ENCODE data around the gene CDR2. TPM values are rescaled to one million over a fixed set of nuclear protein-coding genes. Genes with fewer than 3 reads are reported as not detected.

The CDR2 gene
- total and polyA plus RNA-seq, 2 of the 13 experiments (the other 11 are each of a cell fraction or from before 2014, with no cell fraction given), result 59.0 to 78.9 TPM

DNA sequence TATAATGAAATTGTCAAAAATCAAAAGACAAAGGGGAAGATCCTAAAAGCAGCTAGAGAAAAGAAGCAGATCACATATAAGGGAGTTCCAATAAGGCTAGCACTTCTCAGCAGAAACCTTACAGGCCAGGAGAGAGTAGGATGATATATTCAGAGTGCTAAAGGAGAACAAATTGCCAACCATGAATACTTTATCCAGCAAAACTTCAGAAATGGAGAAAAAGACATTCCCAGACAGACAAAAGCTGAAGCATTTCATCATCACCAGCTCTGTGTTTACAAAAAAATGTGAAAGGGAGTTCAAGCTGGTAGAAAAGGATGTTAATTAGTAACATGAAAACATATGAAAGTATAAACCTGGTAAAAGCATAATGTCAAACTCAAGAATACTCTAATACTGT lies 37.4 kb downstream of the CDR2 start:
- in situ Hi-C loops (cut with HindIII; ENCODE audit: extremely low pct_ligation_motif_present, low pct_unique_long_range_greater_than_20kb) (loop anchor here (25.0 kb wide), 2 partner anchors 775 to 1175 kb away; partner anchors contain the start of genes DNAH3 and LDAF1), intact Hi-C loops (cut with micrococcal nuclease; ENCODE audit: unreplicated experiment) (no loop called here)
- Histone ChIP-seq H3K4me1 (ENCODE audit: insufficient read depth, low read length) (no peaks in the 10 kb centered on the region), H4K20me1 (ENCODE audit: insufficient read depth, low read length) (no peaks in the 10 kb centered on the region), H3K27me3 (ENCODE audit: control insufficient read depth in 1 of 2, insufficient read depth in 2 of 2, low read length in 2 of 2) (no peaks in the 10 kb centered on the region), H3K79me2 (ENCODE audit: insufficient read depth, low read length) (no peaks in the 10 kb centered on the region), H3K4me2 (ENCODE audit: low read depth, low read length) (no peak overlapping the region), H3K4me3 (replicated peaks in 1 of 3; ENCODE audit: insufficient read depth in 1 of 3, low read depth in 2 of 3, low read length in 3 of 3) (no peak overlapping the region), H2AFZ (ENCODE audit: low read length) (no peak overlapping the region), H3K27ac (ENCODE audit: extremely low read length, insufficient read depth, low read length) (no peak overlapping the region), H3K36me3 (replicated peaks in 1 of 2; ENCODE audit: control insufficient read depth in 1 of 2, insufficient read depth in 2 of 2, low read length in 2 of 2) (peaks cover 22 to 46% of the 10 kb centered on the region in 2 experiments), H3K9ac (ENCODE audit: insufficient read depth, low read depth, low read length) (no peak overlapping the region), H3K9me3 (ENCODE audit: low read length) (peaks cover 13% of the 10 kb centered on the region)
- DNase-seq (ENCODE audit: low spot score), result no peak
- ChIA-PET CTCF (ENCODE audit: low intra/inter-chr PET ratio, low total read pairs) (no interaction called here), POLR2A (interaction anchor here (1.0 to 1.2 kb wide), 3 partner anchors 9 to 38 kb away, joined by 3 to 4 read pairs (median 3); no protein-coding TSS in a partner anchor)
- FAIRE-seq, result no peak
- TSS peak; percentile 18 for BruUV-seq (replicated peaks)
- TF ChIP-seq NFRKB (IDR thresholded peaks at IDR 0.05) (no peak), PHF5A (CRISPR knock-in tag; IDR thresholded peaks at IDR 0.05; ENCODE audit: low read depth, unreplicated experiment) (no peak), RARA (CRISPR knock-in tag; IDR thresholded peaks at IDR 0.05) (no peak), PAF1 (CRISPR knock-in tag; IDR thresholded peaks at IDR 0.05) (no peak), DNMT3B (CRISPR knock-in tag; conservative IDR thresholded peaks at IDR 0.05) (no peak), CEBPG (CRISPR knock-in tag; IDR thresholded peaks at IDR 0.05) (0 out of 2 replicates have a peak, but pooled peaks have one; percentile 30), ZNF136 (CRISPR knock-in tag; IDR thresholded peaks at IDR 0.05; ENCODE audit: low read depth) (peak; percentile 99)
- TF ChIP-seq, protein P1, sequence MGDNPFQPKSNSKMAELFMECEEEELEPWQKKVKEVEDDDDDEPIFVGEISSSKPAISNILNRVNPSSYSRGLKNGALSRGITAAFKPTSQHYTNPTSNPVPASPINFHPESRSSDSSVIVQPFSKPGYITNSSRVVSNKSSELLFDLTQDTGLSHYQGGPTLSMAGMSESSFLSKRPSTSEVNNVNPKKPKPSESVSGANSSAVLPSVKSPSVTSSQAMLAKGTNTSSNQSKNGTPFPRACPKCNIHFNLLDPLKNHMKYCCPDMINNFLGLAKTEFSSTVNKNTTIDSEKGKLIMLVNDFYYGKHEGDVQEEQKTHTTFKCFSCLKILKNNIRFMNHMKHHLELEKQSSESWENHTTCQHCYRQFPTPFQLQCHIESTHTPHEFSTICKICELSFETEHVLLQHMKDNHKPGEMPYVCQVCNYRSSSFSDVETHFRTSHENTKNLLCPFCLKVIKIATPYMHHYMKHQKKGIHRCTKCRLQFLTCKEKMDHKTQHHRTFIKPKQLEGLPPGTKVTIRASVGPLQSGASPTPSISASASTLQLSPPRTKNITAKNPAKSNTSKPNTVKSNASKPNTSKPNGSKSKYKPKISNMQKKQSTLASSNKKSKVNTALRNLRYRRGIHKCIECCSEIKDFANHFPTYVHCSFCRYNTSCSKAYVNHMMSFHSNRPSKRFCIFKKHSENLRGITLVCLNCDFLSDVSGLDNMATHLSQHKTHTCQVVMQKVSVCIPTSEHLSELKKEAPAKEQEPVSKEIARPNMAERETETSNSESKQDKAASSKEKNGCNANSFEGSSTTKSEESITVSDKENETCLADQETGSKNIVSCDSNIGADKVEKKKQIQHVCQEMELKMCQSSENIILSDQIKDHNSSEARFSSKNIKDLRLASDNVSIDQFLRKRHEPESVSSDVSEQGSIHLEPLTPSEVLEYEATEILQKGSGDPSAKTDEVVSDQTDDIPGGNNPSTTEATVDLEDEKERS (CRISPR knock-in tag; IDR thresholded peaks at IDR 0.05), result 0 out of 2 replicates have a peak, but pooled peaks have one; percentile 63
- no peak for ATAC-seq

All from HepG2 (cell line).